ENCODE results near the gene ZNF557. TPM values are rescaled to one million over a fixed set of nuclear protein-coding genes. Genes with fewer than 3 reads are reported as not detected.

The ZNF557 gene
- total RNA-seq, 1 donor from 2014 or later = 11.2 TPM

- no peak overlapping the region for H3K27ac ChIP-seq
- H3K4me1 ChIP-seq = no peaks in the 10 kb centered on the region
- intact Hi-C loops (cut with DNase I) = no loop called here
- TF ChIP-seq CTCF (IDR thresholded peaks at IDR 0.05) = no peak
- ATAC-seq (no peak), DNase-seq (no peak)
- H3K36me3 ChIP-seq = peaks cover 84% of the 10 kb centered on the region
- no peaks in the 10 kb centered on the region for H3K27me3 ChIP-seq (ENCODE audit: low read depth)
- peaks cover 16% of the 10 kb centered on the region for H3K9me3 ChIP-seq
- no peak overlapping the region for H3K4me3 ChIP-seq
Observed at GRCh38 chr19:7124782-7125181, 55.3 kb downstream of the ZNF557 start.

- DNase-seq = no peak
- H3K9me3 ChIP-seq = peaks cover 16% of the 10 kb centered on the region
- no peak overlapping the region for H3K4me3 ChIP-seq
- no peaks in the 10 kb centered on the region for H3K4me1 ChIP-seq
- peaks cover 84% of the 10 kb centered on the region for H3K36me3 ChIP-seq
- TF ChIP-seq CTCF (IDR thresholded peaks at IDR 0.05) = no peak
- H3K27ac ChIP-seq = no peak overlapping the region
- intact Hi-C loops (cut with DNase I) = no loop called here
- no peaks in the 10 kb centered on the region for H3K27me3 ChIP-seq (ENCODE audit: low read depth)
- ATAC-seq = no peak
Observed at GRCh38 chr19:7125221-7125620, 55.7 kb downstream of the ZNF557 start.

- H3K4me3 ChIP-seq = no peak overlapping the region
- H3K27me3 ChIP-seq (ENCODE audit: low read depth) = no peaks in the 10 kb centered on the region
- H3K36me3 ChIP-seq = peaks cover 75% of the 10 kb centered on the region
- peaks cover 16% of the 10 kb centered on the region for H3K9me3 ChIP-seq
- intact Hi-C loops (cut with DNase I) = no loop called here
- no peaks in the 10 kb centered on the region for H3K4me1 ChIP-seq
- no peak for TF ChIP-seq CTCF (IDR thresholded peaks at IDR 0.05)
- no peak for DNase-seq
- no peak overlapping the region for H3K27ac ChIP-seq
- no peak for ATAC-seq
Observed at GRCh38 chr19:7126132-7126531, 56.6 kb downstream of the ZNF557 start.

GRCh38 chr19:7130043-7130442, 60.5 kb downstream of the ZNF557 start:
- peaks cover 60% of the 10 kb centered on the region for H3K36me3 ChIP-seq
- no peak overlapping the region for H3K27ac ChIP-seq
- H3K4me1 ChIP-seq = no peaks in the 10 kb centered on the region
- no peak for DNase-seq
- no peak overlapping the region for H3K4me3 ChIP-seq
- H3K27me3 ChIP-seq (ENCODE audit: low read depth) = no peaks in the 10 kb centered on the region
- no peak for ATAC-seq
- H3K9me3 ChIP-seq = peaks cover 16% of the 10 kb centered on the region
- intact Hi-C loops (cut with DNase I) = no loop called here
- TF ChIP-seq CTCF (IDR thresholded peaks at IDR 0.05) = no peak

- no peaks in the 10 kb centered on the region for H3K4me1 ChIP-seq
- no peak for TF ChIP-seq CTCF (IDR thresholded peaks at IDR 0.05)
- H3K9me3 ChIP-seq = peaks cover under 1% of the 10 kb centered on the region
- intact Hi-C loops (cut with DNase I) = no loop called here
- H3K27me3 ChIP-seq (ENCODE audit: low read depth) = no peaks in the 10 kb centered on the region
- H3K36me3 ChIP-seq = peaks cover 40% of the 10 kb centered on the region
- DNase-seq (no peak), ATAC-seq (no peak)
- H3K4me3 ChIP-seq = no peak overlapping the region
- no peak overlapping the region for H3K27ac ChIP-seq
Observed at GRCh38 chr19:7132054-7132453, 62.6 kb downstream of the ZNF557 start.

GRCh38 chr19:7137120-7137519, 67.6 kb downstream of the ZNF557 start:
- H3K4me1 ChIP-seq = no peaks in the 10 kb centered on the region
- H3K27me3 ChIP-seq (ENCODE audit: low read depth) = no peaks in the 10 kb centered on the region
- no peak for ATAC-seq
- no peak for TF ChIP-seq CTCF (IDR thresholded peaks at IDR 0.05)
- no peak overlapping the region for H3K27ac ChIP-seq
- H3K36me3 ChIP-seq = peaks cover 37% of the 10 kb centered on the region
- no peak for DNase-seq
- intact Hi-C loops (cut with DNase I) = no loop called here
- H3K9me3 ChIP-seq = no peaks in the 10 kb centered on the region
- no peak overlapping the region for H3K4me3 ChIP-seq

Measured in lower lobe of right lung (tissue), 2 donors.